K562 (cell line): ENCODE measurements around the gene CNNM4. TPM values are rescaled to one million over a fixed set of nuclear protein-coding genes. Genes with fewer than 3 reads are reported as not detected.

Experiments used
- CBFB ChIP-seq: sonication (generic); formaldehyde crosslinking; IDR thresholded peaks from 2 replicates; pipeline ENCODE4 v1.4.0; 2020; ENCODE audit warnings: mild to moderate bottlenecking, missing genetic modification reagents
- CCNT2 ChIP-seq: IDR thresholded peaks from 2 replicates; pipeline ENCODE4 v1.6.1; 2011; ENCODE audit warnings: borderline replicate concordance, low read depth, mild to moderate bottlenecking, moderate library complexity, mixed read lengths, low read length; ENCODE audit not compliant: insufficient read length; ENCODE audit errors: extremely low read depth
- CHCHD3 ChIP-seq: fragments of 250-450 bp; sonication (Bioruptor Pico); IDR thresholded peaks from 2 replicates; pipeline ENCODE4 v2.1.2; 2022; ENCODE audit warnings: mild to moderate bottlenecking
- CTBP1 ChIP-seq: fragments of 450-650 bp; IDR thresholded peaks from 2 replicates; pipeline ENCODE4 v1.6.1; 2016; ENCODE audit warnings: borderline replicate concordance
- FOXA1 ChIP-seq: fragments of 450-650 bp; IDR thresholded peaks from 2 replicates; pipeline ENCODE4 v1.6.1; 2016; ENCODE audit warnings: mild to moderate bottlenecking, borderline replicate concordance
- GABPB1 ChIP-seq: sonication (generic); formaldehyde crosslinking; IDR thresholded peaks from 2 replicates; pipeline ENCODE4 v1.8.0; 2022; ENCODE audit warnings: mild to moderate bottlenecking, missing genetic modification reagents
- GMEB1 ChIP-seq: fragments of 250-450 bp; sonication (Bioruptor Pico); IDR thresholded peaks from 2 replicates; pipeline ENCODE4 v1.4.0; 2020; ENCODE audit warnings: mild to moderate bottlenecking
- HIVEP1 ChIP-seq: fragments of 250-450 bp; sonication (Bioruptor Pico); IDR thresholded peaks from 2 replicates; pipeline ENCODE4 v1.4.0; 2020; ENCODE audit warnings: mild to moderate bottlenecking
- KDM1A ChIP-seq, 2 experiments: fragments of 450-650 bp; IDR thresholded peaks; 2 replicates each; pipeline ENCODE4 v1.6.1; 2016; ENCODE audit warnings: mild to moderate bottlenecking in 2 of 2
- LEF1 ChIP-seq: fragments of 450-650 bp; IDR thresholded peaks from 2 replicates; pipeline ENCODE4 v1.6.1; 2016; ENCODE audit warnings: mild to moderate bottlenecking
- PML ChIP-seq: IDR thresholded peaks from 2 replicates; pipeline ENCODE4 v1.6.1; 2012; ENCODE audit warnings: low read length, inconsistent platforms
- XRCC4 ChIP-seq: IDR thresholded peaks from one replicate; pipeline ENCODE4 v1.6.1; 2011; ENCODE audit not compliant: insufficient read depth, insufficient read length; ENCODE audit errors: extremely low read depth
- ZBTB11 ChIP-seq, 3 experiments: fragments of 200-800 bp in 1 of 3; fragments of 250-450 bp in 1 of 3; fragments of 450-650 bp in 1 of 3; sonication (Bioruptor Pico) in 1 of 3; sonication (Bioruptor generic) in 1 of 3; formaldehyde crosslinking in 1 of 3; IDR thresholded peaks; 2 replicates each; pipeline versions ENCODE4 v1.6.1 to v1.8.0; 2016 to 2022; ENCODE audit warnings: mild to moderate bottlenecking in 2 of 3, missing genetic modification characterization in 2 of 3, missing compliant biosample characterization in 1 of 3, moderate library complexity in 1 of 3
- ZNF324 ChIP-seq: fragments of 250-450 bp; sonication (Bioruptor Pico); IDR thresholded peaks from 2 replicates; pipeline ENCODE4 v1.4.0; 2020; ENCODE audit warnings: mild to moderate bottlenecking
- ZNF592 ChIP-seq: fragments of 450-650 bp; IDR thresholded peaks from 2 replicates; pipeline ENCODE4 v1.6.1; 2017; ENCODE audit warnings: antibody characterized with exemption, mild to moderate bottlenecking
- polyA plus RNA-seq, 8 experiments: library from polyadenylated mRNA; depleted of rRNA in 4 of 8; stranded (reverse) in 5 of 8; unstranded in 3 of 8; fragments of >200 nt; fragmentation: Nextera tagmentation in 2 of 8; fragmentation: Illumina TruSeq in 1 of 8; extraction: Ambion mirVana in 2 of 8; extraction: Trizol in 1 of 8; gene quantifications; 2 replicates each; pipeline versions ENCODE4 v1.2.1 to v1.2.3, GENCODE V29; 2011 to 2014; ENCODE audit warnings: inconsistent platforms in 1 of 8, missing spikeins in 1 of 8
- total RNA-seq, 7 experiments: library from RNA; depleted of rRNA in 6 of 7; stranded (reverse); fragments of >200 nt in 6 of 7; fragmentation: Illumina TruSeq in 2 of 7; extraction: Trizol in 2 of 7; gene quantifications; 2 replicates each; pipeline versions ENCODE4 v1.2.1 to v1.2.3, GENCODE V29; 2011 to 2021; ENCODE audit warnings: low replicate concordance in 1 of 7

CNNM4 gene
- total and polyA plus RNA-seq, 9 of the 15 experiments (the other 6 are each of a cell fraction or from before 2014, with no cell fraction given) = 0.96 to 6.3 (median 2.8) TPM

- TF ChIP-seq ZBTB11 (CRISPR knock-in tag; IDR thresholded peaks at IDR 0.05) = no peak; a peak in 1 of 6 replicates
- no peak for TF ChIP-seq ZNF324 (CRISPR knock-in tag)
- TF ChIP-seq GABPB1 (CRISPR knock-in tag) = no peak
- TF ChIP-seq PML = peak; percentile 49; the same call in 1 of the 2 replicates
- no peak for TF ChIP-seq HIVEP1 (CRISPR knock-in tag)
- TF ChIP-seq CHCHD3 (CRISPR knock-in tag) = no peak
- TF ChIP-seq FOXA1 = no peak
- no peak for TF ChIP-seq CBFB (CRISPR knock-in tag)
- peak; percentile 73 for TF ChIP-seq CCNT2
- no peak; the same call in 1 of the 2 replicates for TF ChIP-seq ZNF592
- no peak for TF ChIP-seq XRCC4
- peak; percentile 34 for TF ChIP-seq GMEB1 (CRISPR knock-in tag)
- TF ChIP-seq LEF1 = no peak
- peak; percentile 99 for TF ChIP-seq CTBP1
- no peak for TF ChIP-seq KDM1A (IDR thresholded peaks at IDR 0.05)
Observed at GRCh38 chr2:96816127-96816835, 55.6 kb downstream of the CNNM4 start, which contains the start of gene CNNM3 (continued).
